Testis (tissue), 3 donors: Measurements from ENCODE around the gene GLI2. TPM values are rescaled to one million over a fixed set of nuclear protein-coding genes. Genes with fewer than 3 reads are reported as not detected.
A peak's percentile ranks its signal among the peaks of the same experiment; 100 is the strongest.

ENCODE experiments used
- DNase-seq: peaks from one replicate; pipeline ENCODE4 v3.0.0-alpha.2; 2019
- H3K27ac ChIP-seq, 2 donors: fragments of 200-600 bp; sonication (generic); one replicate each; pipeline ENCODE4 v1.5.1; 2019
- H3K27me3 ChIP-seq: fragments of 200-600 bp; sonication (generic); one replicate; pipeline ENCODE4 v1.5.1; 2019
- H3K36me3 ChIP-seq: fragments of 200-600 bp; sonication (generic); one replicate; pipeline ENCODE4 v1.5.1; 2017; ENCODE audit warnings: low read depth; ENCODE audit errors: missing control alignments
- H3K4me1 ChIP-seq: fragments of 200-600 bp; sonication (generic); one replicate; pipeline ENCODE4 v1.5.1; 2019
- H3K4me3 ChIP-seq, 2 donors: fragments of 200-600 bp; sonication (generic); one replicate each; pipeline ENCODE4 v1.5.1; 2017 to 2019
- H3K9me3 ChIP-seq: fragments of 200-600 bp; sonication (generic); one replicate; pipeline ENCODE4 v1.5.1; 2017
- CTCF ChIP-seq, 3 experiments: fragments of 450-650 bp in 2 of 3; fragments of 200-600 bp in 1 of 3; sonication (generic) in 1 of 3; IDR thresholded peaks; one replicate each; pipeline ENCODE4 v1.5.1; 2016 to 2019; ENCODE audit warnings: antibody characterized with exemption in 3 of 3, mild to moderate bottlenecking in 2 of 3, moderate library complexity in 1 of 3
- POLR2A ChIP-seq: fragments of 450-650 bp; IDR thresholded peaks from one replicate; pipeline ENCODE4 v1.6.1; 2017; ENCODE audit warnings: antibody characterized with exemption, mild to moderate bottlenecking, moderate library complexity
- WGBS, 2 donors: methylation state at CpG; one replicate each; pipeline ENCODE4 v1.1.5; 2018; 5-methylcytosine and 5-hydroxymethylcytosine counted together
- intact Hi-C: fragments of 100-400 bp; cut with DNase I; formaldehyde crosslinking; loops from one replicate; pipeline ENCODE4 v1.15.1; 2023; ENCODE audit warnings: low total_unique reads
- polyA plus RNA-seq: library from polyadenylated mRNA; stranded (reverse); fragments of 350-450 nt; fragmentation: Illumina TruSeq; extraction: RNeasy Lipid Tissue Mini Kit (QIAGEN cat#74804); gene quantifications from one replicate; pipeline ENCODE4 v1.2.3, GENCODE V29; 2014; ENCODE audit warnings: low read depth, low replicate concordance; ENCODE audit not compliant: insufficient read depth
- total RNA-seq, 2 donors: library from RNA; depleted of rRNA; stranded (reverse); fragments of >200 nt; gene quantifications; one replicate each; pipeline ENCODE4 v1.2.3, GENCODE V29; 2016

GLI2 gene
- total and polyA plus RNA-seq, 3 donors from 2014 or later: 5.1 to 21.4 (median 16.5) TPM

- no peaks in the 10 kb centered on the region for H3K27me3 ChIP-seq
- intact Hi-C loops: no loop called here
- H3K36me3 ChIP-seq: no peaks in the 10 kb centered on the region
- H3K4me3 ChIP-seq: no peak overlapping the region
- no peak for DNase-seq
- no peaks in the 10 kb centered on the region for H3K9me3 ChIP-seq
- H3K4me1 ChIP-seq: no peaks in the 10 kb centered on the region
- TF ChIP-seq CTCF (IDR thresholded peaks at IDR 0.05) (no peak), POLR2A (no peak)
- H3K27ac ChIP-seq: no peak overlapping the region
- WGBS, 2 donors: 70 to 83% methylated on average over 8 of the region's 8 CpGs
Measured at GRCh38 chr2:120715353-120715752, 20.3 kb upstream of the GLI2 start.

- Histone ChIP-seq H3K27me3 (no peaks in the 10 kb centered on the region), H3K27ac (no peak overlapping the region), H3K4me1 (no peaks in the 10 kb centered on the region), H3K4me3 (no peak overlapping the region), H3K36me3 (no peaks in the 10 kb centered on the region), H3K9me3 (no peaks in the 10 kb centered on the region)
- intact Hi-C loops: no loop called here
- peak; percentile 29 for DNase-seq
- TF ChIP-seq CTCF (IDR thresholded peaks at IDR 0.05) (no peak), POLR2A (no peak)
- 75 to 83% methylated on average over 5 to 8 of the region's 8 CpGs for WGBS, 2 donors
Measured at GRCh38 chr2:120715941-120716340, 19.7 kb upstream of the GLI2 start.

- no peak overlapping the region for H3K4me3 ChIP-seq
- no peaks in the 10 kb centered on the region for H3K9me3 ChIP-seq
- H3K27me3 ChIP-seq: no peaks in the 10 kb centered on the region
- H3K27ac ChIP-seq: no peak overlapping the region
- intact Hi-C loops: no loop called here
- TF ChIP-seq POLR2A (no peak), CTCF (IDR thresholded peaks at IDR 0.05) (no peak)
- DNase-seq: no peak
- no peaks in the 10 kb centered on the region for H3K4me1 ChIP-seq
- H3K36me3 ChIP-seq: no peaks in the 10 kb centered on the region
- WGBS, 2 donors: 80 to 85% methylated on average over 9 to 15 of the region's 15 CpGs
Measured at GRCh38 chr2:120716641-120717585, 18.8 kb upstream of the GLI2 start.

GRCh38 chr2:120719491-120719890 lies 16.2 kb upstream of the GLI2 start:
- intact Hi-C loops: no loop called here
- Histone ChIP-seq H3K27ac (no peak overlapping the region), H3K36me3 (no peaks in the 10 kb centered on the region), H3K4me1 (no peaks in the 10 kb centered on the region), H3K27me3 (no peaks in the 10 kb centered on the region), H3K9me3 (no peaks in the 10 kb centered on the region), H3K4me3 (no peak overlapping the region)
- no peak for DNase-seq
- no peak for TF ChIP-seq CTCF (IDR thresholded peaks at IDR 0.05)
- no peak for TF ChIP-seq POLR2A
- WGBS, 2 donors: 85 to 89% methylated on average over 1 to 7 of the region's 7 CpGs
